VCaP (cell line): ENCODE measurements around the gene FOXO4.

Source experiments
- H3K27ac ChIP-seq: fragments of 450-650 bp; 2 replicates; pipeline ENCODE4 v1.5.1; 2017
- TF ChIP-seq, protein P1 (sequence below): fragments of 450-650 bp; conservative IDR thresholded peaks from 2 replicates; pipeline ENCODE4 v1.5.1; 2017; ENCODE audit warnings: mild to moderate bottlenecking, moderate library complexity

Gene FOXO4

DNA sequence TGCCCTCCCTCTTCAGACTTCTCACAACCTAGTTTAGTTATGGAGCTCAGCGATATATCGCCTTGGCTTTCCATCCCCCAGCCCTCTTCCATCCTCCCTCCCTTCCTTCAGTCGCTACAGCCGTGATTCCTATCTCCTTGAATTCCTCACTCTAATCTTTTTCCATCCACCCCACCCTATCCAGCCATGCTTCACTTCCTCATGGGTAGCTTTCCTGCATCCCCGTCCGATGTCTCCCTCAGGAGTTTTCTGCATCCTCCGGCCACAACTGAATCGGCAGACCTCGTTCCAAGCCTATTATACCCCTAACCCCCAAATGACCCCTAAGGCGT lies 28.0 kb upstream of the FOXO4 start:
- TF ChIP-seq, protein P1, sequence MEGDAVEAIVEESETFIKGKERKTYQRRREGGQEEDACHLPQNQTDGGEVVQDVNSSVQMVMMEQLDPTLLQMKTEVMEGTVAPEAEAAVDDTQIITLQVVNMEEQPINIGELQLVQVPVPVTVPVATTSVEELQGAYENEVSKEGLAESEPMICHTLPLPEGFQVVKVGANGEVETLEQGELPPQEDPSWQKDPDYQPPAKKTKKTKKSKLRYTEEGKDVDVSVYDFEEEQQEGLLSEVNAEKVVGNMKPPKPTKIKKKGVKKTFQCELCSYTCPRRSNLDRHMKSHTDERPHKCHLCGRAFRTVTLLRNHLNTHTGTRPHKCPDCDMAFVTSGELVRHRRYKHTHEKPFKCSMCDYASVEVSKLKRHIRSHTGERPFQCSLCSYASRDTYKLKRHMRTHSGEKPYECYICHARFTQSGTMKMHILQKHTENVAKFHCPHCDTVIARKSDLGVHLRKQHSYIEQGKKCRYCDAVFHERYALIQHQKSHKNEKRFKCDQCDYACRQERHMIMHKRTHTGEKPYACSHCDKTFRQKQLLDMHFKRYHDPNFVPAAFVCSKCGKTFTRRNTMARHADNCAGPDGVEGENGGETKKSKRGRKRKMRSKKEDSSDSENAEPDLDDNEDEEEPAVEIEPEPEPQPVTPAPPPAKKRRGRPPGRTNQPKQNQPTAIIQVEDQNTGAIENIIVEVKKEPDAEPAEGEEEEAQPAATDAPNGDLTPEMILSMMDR: no peak
- H3K27ac ChIP-seq: peak overlapping the region; percentile 75

DNA sequence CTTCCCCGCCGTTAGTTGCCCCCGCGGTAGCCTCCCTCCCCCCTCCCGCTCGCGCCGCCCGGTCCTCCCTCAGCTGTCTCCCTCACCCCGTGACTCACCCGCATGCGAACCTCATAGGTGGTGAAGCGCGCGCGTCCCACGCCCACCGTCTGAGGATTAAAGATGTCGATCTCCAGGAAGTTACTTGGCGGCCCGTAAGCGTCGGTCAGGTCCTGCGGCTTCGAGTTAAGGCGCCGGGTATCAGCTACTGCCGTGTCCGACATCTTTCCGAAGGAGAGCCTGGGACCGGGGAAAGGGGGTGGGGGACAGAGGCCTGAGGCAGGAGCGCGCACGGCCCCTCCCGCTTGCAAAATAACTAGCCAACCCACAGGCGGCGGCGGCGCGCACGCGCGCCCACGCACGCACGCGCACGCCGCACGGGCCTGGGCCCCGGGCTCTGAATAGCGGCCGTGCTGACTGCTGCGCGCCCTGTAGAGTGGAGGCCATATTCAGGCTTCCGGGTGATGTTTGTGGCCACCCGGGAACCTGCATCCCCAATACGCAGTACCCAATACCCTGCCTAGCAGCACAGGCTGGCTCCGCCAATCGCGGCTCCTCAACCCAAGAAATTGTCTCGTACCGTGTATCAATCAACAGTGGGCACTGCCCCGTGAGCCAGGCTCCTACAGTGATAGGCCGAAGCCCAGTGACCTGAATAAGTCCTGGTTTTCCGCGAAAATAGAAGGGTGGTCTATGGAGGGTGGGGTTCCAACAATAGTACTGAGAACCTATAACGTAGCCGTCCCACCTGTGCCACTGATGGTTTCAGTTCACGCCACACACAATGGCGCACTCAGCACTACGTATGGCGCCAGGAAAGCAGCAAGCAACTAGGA lies 27.4 kb upstream of the FOXO4 start, which contains the start of gene SNX12:
Gene SNX12, minus strand, starts transcription at position 291 of the 875 bp plus-strand sequence. Its CDS starts 28 bp downstream, at position 263.
- H3K27ac ChIP-seq: peak within 1 kb of the TSS; percentile 75
- TF ChIP-seq, protein P1: no peak

DNA sequence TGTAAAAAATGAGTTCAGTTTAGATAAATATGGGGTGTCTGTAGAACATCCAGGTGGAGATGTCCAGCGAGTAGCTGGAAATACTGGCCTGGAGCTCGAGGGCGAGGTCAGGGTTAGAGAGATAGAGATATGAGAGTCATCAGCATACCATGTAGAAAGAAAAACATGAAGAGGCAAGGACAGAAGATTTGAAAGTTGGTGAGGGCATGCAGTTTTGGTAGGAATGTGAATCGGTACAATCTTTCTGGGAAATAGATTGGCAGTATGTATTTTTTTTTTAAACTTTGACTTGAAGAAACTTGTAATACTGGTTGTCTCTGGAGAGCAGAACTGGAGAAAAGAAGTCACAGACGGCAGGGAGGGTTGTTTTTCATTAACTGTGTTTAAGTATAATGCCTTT lies 25.1 kb upstream of the FOXO4 start:
- no peak overlapping the region for H3K27ac ChIP-seq
- TF ChIP-seq, protein P1: no peak

DNA sequence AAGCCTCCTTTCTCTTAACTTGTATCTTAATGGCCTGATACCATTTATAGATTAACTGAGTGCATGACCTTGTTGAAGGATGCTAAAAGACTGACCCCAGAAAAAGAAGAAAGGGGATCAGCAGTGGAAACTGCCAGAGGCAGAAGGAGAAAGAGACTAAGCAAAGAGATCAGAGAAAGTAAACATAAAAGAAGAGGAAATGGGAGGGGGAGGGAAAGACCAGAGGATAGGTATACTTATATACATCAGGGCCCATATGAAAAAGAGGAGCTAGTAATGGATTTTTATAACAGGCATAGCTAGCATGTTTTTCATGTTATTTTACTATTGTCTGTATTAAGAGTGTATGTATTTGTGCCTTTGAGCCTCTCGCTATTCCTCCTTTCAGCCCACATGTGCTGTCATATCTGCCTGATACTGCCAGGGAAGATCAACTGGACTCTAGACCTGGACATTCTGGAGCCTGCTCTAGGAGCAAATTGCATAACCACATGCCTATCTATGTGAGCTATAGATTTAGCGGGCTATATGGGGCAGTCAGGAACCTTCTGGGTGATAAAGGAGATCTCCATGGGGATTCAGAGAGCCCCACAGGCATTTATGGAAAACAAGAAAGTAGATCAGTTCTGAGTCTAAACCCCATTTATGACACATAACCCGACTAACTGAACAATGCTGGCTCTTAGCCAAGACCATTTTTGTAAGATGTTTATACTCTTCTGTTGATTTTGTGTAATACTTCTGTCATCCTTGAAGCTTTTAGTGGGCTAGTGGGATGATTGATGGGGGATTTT lies 14.1 kb upstream of the FOXO4 start:
- TF ChIP-seq, protein P1: no peak
- no peak overlapping the region for H3K27ac ChIP-seq

DNA sequence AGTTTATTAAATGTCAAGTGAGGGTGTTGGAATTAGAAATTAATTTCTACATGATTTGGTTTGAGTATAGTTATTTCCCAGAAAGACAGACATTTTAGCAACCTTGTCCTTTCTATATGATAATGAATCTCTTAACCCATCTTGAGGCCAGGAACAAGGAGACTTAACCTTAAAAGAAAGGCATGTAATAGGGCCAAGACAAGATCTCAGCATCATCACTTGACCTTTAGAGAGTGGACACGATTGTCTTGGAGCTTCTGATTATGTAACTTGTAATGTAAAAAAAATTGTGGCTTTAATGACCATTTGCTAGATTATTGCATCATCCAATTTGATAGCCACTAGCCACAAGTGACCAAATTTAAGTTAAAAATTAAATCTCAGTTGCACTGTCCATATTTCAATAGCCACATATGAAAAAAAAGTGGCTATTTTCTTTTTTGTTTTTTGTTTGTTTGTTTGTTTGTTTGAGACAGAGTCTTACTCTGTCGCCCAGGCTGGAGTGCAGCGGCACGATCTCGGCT lies 13.5 kb upstream of the FOXO4 start:
- TF ChIP-seq, protein P1: no peak
- no peak overlapping the region for H3K27ac ChIP-seq

DNA sequence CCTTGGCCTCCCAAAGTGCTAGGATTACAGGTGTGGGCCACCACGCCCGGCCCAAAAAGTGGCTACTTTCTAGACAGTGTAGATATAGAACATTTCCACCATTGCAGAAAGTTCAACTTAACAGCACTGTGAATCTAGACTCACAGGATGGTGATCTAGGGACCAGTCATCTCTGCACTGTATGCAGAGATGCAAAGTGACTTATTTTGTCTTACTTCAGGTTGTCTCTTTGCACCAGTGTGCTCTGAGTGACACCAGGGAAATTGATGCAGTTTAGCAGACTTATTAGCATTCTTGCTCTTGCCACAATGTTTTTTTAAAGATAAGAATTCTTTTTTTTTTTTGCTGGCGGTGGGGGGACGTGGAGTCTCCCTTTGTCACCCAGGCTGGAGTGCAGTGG lies 12.8 kb upstream of the FOXO4 start:
- TF ChIP-seq, protein P1: no peak
- H3K27ac ChIP-seq: no peak overlapping the region

DNA sequence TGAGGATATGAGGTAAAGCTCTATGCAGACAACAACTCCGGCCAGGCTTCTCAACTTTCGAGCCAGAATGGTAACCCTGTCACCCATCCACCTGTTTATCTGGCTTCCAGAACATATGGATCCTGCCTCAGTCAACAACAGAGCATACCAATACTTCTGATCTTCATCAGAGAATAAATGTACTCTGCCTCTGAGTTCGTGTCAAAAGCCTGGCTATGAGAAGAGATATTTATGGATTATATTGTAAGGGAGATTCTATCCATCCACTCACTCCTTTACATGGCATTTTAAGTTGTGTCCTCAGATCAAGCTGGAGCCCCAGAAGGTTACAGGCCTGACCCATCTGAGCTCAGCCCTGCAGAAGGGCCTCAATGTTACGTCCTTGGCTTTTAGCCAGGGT lies 9.8 kb upstream of the FOXO4 start:
- TF ChIP-seq, protein P1: no peak
- H3K27ac ChIP-seq: no peak overlapping the region
